B cell (primary cell): ENCODE measurements around the gene LRRC2. TPM values are rescaled to one million over a fixed set of nuclear protein-coding genes. Genes with fewer than 3 reads are reported as not detected.
"Not testable (repeated sequence)": the region's sequence is repeated elsewhere in the genome, so short reads cannot be mapped to it uniquely, and the experiment has no call there.

Source experiments
- ATAC-seq: fragments of 200-7000 bp; cut with Tn5 transposase; one replicate; pipeline ENCODE4 v1.10.0; 2021; ENCODE audit warnings: low read depth, mild to moderate bottlenecking, moderate number of reproducible peaks, moderate library complexity
- CTCF ChIA-PET: fragments of 350-600 bp; sonication (Branson Sonifier 250); formaldehyde crosslinking; loops from one replicate; lab custom pipeline; 2021; ENCODE audit warnings: antibody characterized with exemption, inconsistent platforms; lab: Charles Lee
- POLR2A ChIA-PET: fragments of 350-600 bp; sonication (Branson Sonifier 250); formaldehyde crosslinking; loops from one replicate; lab custom pipeline; 2021; ENCODE audit warnings: antibody characterized with exemption; lab: Charles Lee
- DNase-seq: peaks from one replicate; pipeline ENCODE4 v3.0.0; 2013
- H2AFZ ChIP-seq: 2 replicates; pipeline ENCODE4 v1.6.1; 2012; ENCODE audit warnings: mild to moderate bottlenecking, low read depth, low read length; ENCODE audit not compliant: insufficient read depth, poor library complexity, severe bottlenecking
- H3K27ac ChIP-seq, 2 donors: 1 replicate in 1 of 2; 2 replicates in 1 of 2; pipeline ENCODE4 v1.5.1; 2012 to 2013; ENCODE audit warnings: low read length in 2 of 2, mild to moderate bottlenecking in 2 of 2, moderate library complexity in 1 of 2
- H3K27me3 ChIP-seq, 4 experiments: fragments of 200-600 bp in 1 of 4; sonication (generic) in 1 of 4; replicated peaks in 1 of 4; 1 replicate in 2 of 4; 2 replicates in 2 of 4; pipeline versions ENCODE4 v1.6.1 to v1.7.0; 2013 to 2016; ENCODE audit warnings: low read length in 3 of 4, mild to moderate bottlenecking in 2 of 4, mixed read lengths in 1 of 4, moderate library complexity in 1 of 4; ENCODE audit not compliant: insufficient read depth in 4 of 4, control insufficient read depth in 3 of 4; ENCODE audit errors: control extremely low read depth in 1 of 4
- H3K36me3 ChIP-seq, 2 experiments: replicated peaks in 1 of 2; 1 replicate in 1 of 2; 2 replicates in 1 of 2; pipeline versions ENCODE4 v1.6.1 to v1.7.1; 2013; ENCODE audit warnings: low read length in 1 of 2; ENCODE audit not compliant: insufficient read depth in 2 of 2, control insufficient read depth in 1 of 2; ENCODE audit errors: control extremely low read depth in 1 of 2, extremely low read depth in 1 of 2
- H3K4me1 ChIP-seq, 2 donors: fragments of 200-600 bp in 1 of 2; sonication (generic) in 1 of 2; 1 replicate in 1 of 2; 2 replicates in 1 of 2; pipeline versions ENCODE4 v1.5.1 to v1.6.1; 2013 to 2017; ENCODE audit warnings: low read length in 2 of 2; ENCODE audit not compliant: control insufficient read depth in 2 of 2, insufficient read depth in 2 of 2
- H3K4me2 ChIP-seq: replicated peaks from 2 replicates; pipeline ENCODE3; 2012; ENCODE audit warnings: mild to moderate bottlenecking, low read depth, low read length; ENCODE audit not compliant: poor library complexity, severe bottlenecking
- H3K4me3 ChIP-seq, 5 experiments: fragments of 200-600 bp in 1 of 5; sonication (generic) in 1 of 5; 1 replicate in 3 of 5; 2 replicates in 2 of 5; pipeline versions ENCODE4 v1.5.1 to v1.7.0; 2011 to 2016; ENCODE audit warnings: low read length in 4 of 5, mild to moderate bottlenecking in 4 of 5, low read depth in 2 of 5, control low read depth in 1 of 5, moderate library complexity in 1 of 5; ENCODE audit not compliant: insufficient read depth in 1 of 5; ENCODE audit errors: control extremely low read depth in 1 of 5, extremely low read depth in 1 of 5
- H3K79me2 ChIP-seq: fragments of 200-600 bp; sonication (generic); one replicate; pipeline ENCODE4 v1.6.0; 2016; ENCODE audit warnings: low read length; ENCODE audit not compliant: control insufficient read depth, insufficient read depth
- H3K9ac ChIP-seq: fragments of 200-600 bp; sonication (generic); 2 replicates; pipeline ENCODE4 v1.6.1; 2017; ENCODE audit warnings: mild to moderate bottlenecking, low read length, moderate library complexity
- H3K9me3 ChIP-seq, 3 donors: one replicate each; pipeline versions ENCODE4 v1.6.1 to v1.7.1; 2013; ENCODE audit warnings: low read length in 2 of 3; ENCODE audit not compliant: control insufficient read depth in 2 of 3, insufficient read depth in 1 of 3; ENCODE audit errors: control extremely low read depth in 1 of 3
- H4K20me1 ChIP-seq: 2 replicates; pipeline ENCODE4 v1.6.0; 2012; ENCODE audit warnings: mild to moderate bottlenecking, low read length; ENCODE audit not compliant: insufficient read depth, control insufficient read depth, poor library complexity, severe bottlenecking
- H3K27ac Mint-ChIP-seq: one replicate; pipeline ENCODE4 v1.8.0; 2021; ENCODE audit warnings: mixed read lengths
- H3K27me3 Mint-ChIP-seq: one replicate; pipeline ENCODE4 v1.8.0; 2021; ENCODE audit warnings: mixed read lengths
- H3K4me1 Mint-ChIP-seq: one replicate; pipeline ENCODE4 v1.8.0; 2021; ENCODE audit warnings: mixed read lengths
- H3K4me3 Mint-ChIP-seq: one replicate; pipeline ENCODE4 v1.8.0; 2021; ENCODE audit warnings: mixed read lengths
- H3K9me3 Mint-ChIP-seq: one replicate; pipeline ENCODE4 v1.8.0; 2022; ENCODE audit warnings: mixed read lengths; ENCODE audit not compliant: insufficient read depth
- CTCF ChIP-seq: fragments of 200-600 bp; IDR thresholded peaks from one replicate; pipeline ENCODE4 v1.8.0; 2022; ENCODE audit warnings: antibody characterized with exemption, mild to moderate bottlenecking
- EZH2 ChIP-seq: IDR thresholded peaks from 2 replicates; pipeline ENCODE4 v1.6.1; 2012; ENCODE audit warnings: borderline replicate concordance, low read depth, mild to moderate bottlenecking, moderate library complexity, low read length; ENCODE audit not compliant: insufficient read depth, poor library complexity, severe bottlenecking
- WGBS: methylation state at CpG from one replicate; pipeline ENCODE4 v1.1.5; 2013; ENCODE audit warnings: missing lambda C conversion rate; ENCODE audit not compliant: insufficient coverage; 5-methylcytosine and 5-hydroxymethylcytosine counted together
- intact Hi-C: fragments of 100-400 bp; cut with micrococcal nuclease; formaldehyde crosslinking; loops from one replicate; pipeline ENCODE4 v1.10.0; 2022
- polyA plus RNA-seq: library from polyadenylated mRNA; depleted of rRNA; stranded (reverse); fragments of >200 nt; gene quantifications from 2 replicates; pipeline ENCODE4 v1.2.3, GENCODE V29; 2012
- total RNA-seq, 2 donors: library from RNA; stranded (reverse); fragments of 120-200 nt in 1 of 2; gene quantifications; 1 replicate in 1 of 2; 2 replicates in 1 of 2; pipeline versions ENCODE4 v1.2.3 to v1.2.4, GENCODE V29; 2013 to 2022

The LRRC2 gene
- total and polyA plus RNA-seq, 2 donors (not counting 1 experiment from before 2014, with no cell fraction given), result 0.04 TPM; not detected in 1

- Mint-ChIP-seq H3K27me3 (no peaks in the 10 kb centered on the region), H3K27ac (no peak overlapping the region), H3K4me1 (no peaks in the 10 kb centered on the region), H3K9me3 (no peaks in the 10 kb centered on the region), H3K4me3 (no peak overlapping the region)
- Histone ChIP-seq H3K27ac (no peak overlapping the region), H3K4me2 (no peak overlapping the region), H3K9ac (no peak overlapping the region), H3K9me3 (no peaks in the 10 kb centered on the region), H2AFZ (no peak overlapping the region), H3K4me3 (no peak overlapping the region), H3K36me3 (no peaks in the 10 kb centered on the region), H3K27me3 (no peaks in the 10 kb centered on the region), H3K79me2 (no peaks in the 10 kb centered on the region), H3K4me1 (no peaks in the 10 kb centered on the region), H4K20me1 (no peaks in the 10 kb centered on the region)
- no peak for DNase-seq
- intact Hi-C loops, result no loop called here
- WGBS, result no CpG with 5 or more reads among the region's 2 CpGs
- no peak for TF ChIP-seq CTCF
- TF ChIP-seq EZH2, result no peak
- POLR2A ChIA-PET, result no interaction called here
- CTCF ChIA-PET, result no interaction called here
- ATAC-seq, result no peak
Observed at GRCh38 chr3:46523556-46523955, 42.5 kb downstream of the LRRC2 start.

- intact Hi-C loops, H3K27me3 Mint-ChIP-seq, H2AFZ ChIP-seq, ATAC-seq, H3K27me3 ChIP-seq, DNase-seq, H3K9me3 Mint-ChIP-seq, H3K79me2 ChIP-seq, H3K4me3 Mint-ChIP-seq, H3K27ac Mint-ChIP-seq, H3K36me3 ChIP-seq, H3K27ac ChIP-seq, H3K4me2 ChIP-seq, H3K9me3 ChIP-seq, H3K9ac ChIP-seq, H3K4me1 ChIP-seq, H4K20me1 ChIP-seq, H3K4me3 ChIP-seq, H3K4me1 Mint-ChIP-seq: not testable (repeated sequence)
- CTCF ChIA-PET, result interaction anchor here (1.1 kb wide), 1 partner anchor 108 kb away, joined by 4 read pairs; no protein-coding TSS in a partner anchor
- POLR2A ChIA-PET, result interaction anchor here (0.6 to 0.7 kb wide), 2 partner anchors 33 to 39 kb away, joined by 3 to 8 read pairs; no protein-coding TSS in a partner anchor
- WGBS, result no CpG with 5 or more reads among the region's 4 CpGs
Observed at GRCh38 chr3:46522201-46522600, 43.9 kb downstream of the LRRC2 start.
